IMR-90 (cell line): ENCODE results near the gene NELFCD. TPM values are rescaled to one million over a fixed set of nuclear protein-coding genes. Genes with fewer than 3 reads are reported as not detected.

Experiments used
- ATAC-seq: fragments of 200-7000 bp; cut with Tn5 transposase; 2 replicates; pipeline ENCODE4 v1.9.1; 2020; ENCODE audit warnings: low read depth, mild to moderate bottlenecking, moderate library complexity
- BruUV-seq: library from RNA; stranded (reverse); fragments of 400-500 nt; replicated peaks from 2 replicates; lab custom pipeline; 2021; lab: Mats Ljungman, UMichigan
- CTCF ChIA-PET: fragments of 300-600 bp; formaldehyde crosslinking; extraction: SDS; loops from one replicate; lab custom pipeline; 2021; ENCODE audit warnings: antibody characterized with exemption; lab: Yijun Ruan, JAX
- POLR2A ChIA-PET: fragments of 300-600 bp; sonication (Branson Sonifier 250); formaldehyde crosslinking; loops from one replicate; lab custom pipeline; 2022; ENCODE audit warnings: antibody characterized with exemption; ENCODE audit not compliant: unreplicated experiment; lab: Charles Lee
- DNase-seq: peaks from one replicate; pipeline ENCODE4 v3.0.0; 2013
- H2AFZ ChIP-seq: replicated peaks from 2 replicates; pipeline ENCODE3; 2013; ENCODE audit warnings: low read length, mild to moderate bottlenecking; ENCODE audit not compliant: poor library complexity
- H2AK5ac ChIP-seq: 2 replicates; pipeline ENCODE4 v1.6.1; 2013; ENCODE audit warnings: low read depth, low read length, inconsistent platforms
- H2AK9ac ChIP-seq: replicated peaks from 2 replicates; pipeline ENCODE3; 2013; ENCODE audit warnings: mild to moderate bottlenecking, low read depth, low read length, moderate library complexity; ENCODE audit not compliant: poor library complexity
- H2BK120ac ChIP-seq: 2 replicates; pipeline ENCODE4 v1.6.1; 2013; ENCODE audit warnings: low read depth, low read length, inconsistent platforms
- H2BK15ac ChIP-seq: 3 replicates; pipeline ENCODE4 v1.6.1; 2013; ENCODE audit warnings: low read depth, low read length, inconsistent platforms
- H2BK20ac ChIP-seq: 2 replicates; pipeline ENCODE4 v1.6.1; 2013; ENCODE audit warnings: low read depth, mild to moderate bottlenecking, inconsistent platforms, low read length, moderate library complexity
- H2BK5ac ChIP-seq: 2 replicates; pipeline ENCODE4 v1.6.1; 2013; ENCODE audit warnings: mild to moderate bottlenecking, low read depth, low read length, inconsistent platforms; ENCODE audit not compliant: poor library complexity, severe bottlenecking
- H3K14ac ChIP-seq: replicated peaks from 2 replicates; pipeline ENCODE4 v1.6.1; 2013; ENCODE audit warnings: low read depth, low read length, inconsistent platforms
- H3K18ac ChIP-seq: 2 replicates; pipeline ENCODE4 v1.6.1; 2013; ENCODE audit warnings: low read depth, low read length, control low read depth
- H3K23ac ChIP-seq: 2 replicates; pipeline ENCODE4 v1.6.1; 2013; ENCODE audit warnings: low read depth, low read length, inconsistent platforms
- H3K27ac ChIP-seq: 2 replicates; pipeline ENCODE4 v1.5.1; 2013; ENCODE audit warnings: mild to moderate bottlenecking, control low read depth, low read length; ENCODE audit not compliant: insufficient read depth
- H3K27me3 ChIP-seq: 2 replicates; pipeline ENCODE4 v1.6.1; 2013; ENCODE audit warnings: low read length; ENCODE audit not compliant: control insufficient read depth, insufficient read depth
- H3K36me3 ChIP-seq: 2 replicates; pipeline ENCODE4 v1.6.1; 2013; ENCODE audit warnings: low read length, mixed read lengths; ENCODE audit not compliant: control insufficient read depth, insufficient read depth
- H3K4ac ChIP-seq: 2 replicates; pipeline ENCODE4 v1.6.1; 2013; ENCODE audit warnings: low read depth, low read length, inconsistent platforms
- H3K4me1 ChIP-seq: 2 replicates; pipeline ENCODE4 v1.6.1; 2013; ENCODE audit warnings: low read length, mixed read lengths; ENCODE audit not compliant: control insufficient read depth, insufficient read depth
- H3K4me2 ChIP-seq: 2 replicates; pipeline ENCODE4 v1.6.1; 2013; ENCODE audit warnings: low read depth, mild to moderate bottlenecking, control low read depth, low read length, moderate library complexity
- H3K4me3 ChIP-seq: 2 replicates; pipeline ENCODE4 v1.5.1; 2013; ENCODE audit warnings: low read depth, mild to moderate bottlenecking, control low read depth, low read length, moderate library complexity; ENCODE audit not compliant: insufficient read depth
- H3K56ac ChIP-seq: 2 replicates; pipeline ENCODE4 v1.6.1; 2013; ENCODE audit warnings: low read length, inconsistent platforms; ENCODE audit not compliant: insufficient read depth; ENCODE audit errors: extremely low read depth
- H3K79me1 ChIP-seq, 2 experiments: 2 replicates each; pipeline ENCODE4 v1.6.1; 2013; ENCODE audit warnings: low read length in 2 of 2, inconsistent platforms in 1 of 2, low read depth in 1 of 2
- H3K9ac ChIP-seq: 2 replicates; pipeline ENCODE4 v1.6.1; 2013; ENCODE audit warnings: low read depth, low read length, control low read depth
- H3K9me1 ChIP-seq: 2 replicates; pipeline ENCODE4 v1.6.1; 2013; ENCODE audit warnings: low read length, inconsistent platforms; ENCODE audit not compliant: insufficient read depth
- H3K9me3 ChIP-seq: 2 replicates; pipeline ENCODE4 v1.6.1; 2013; ENCODE audit warnings: low read length; ENCODE audit not compliant: control insufficient read depth, insufficient read depth
- H4K20me1 ChIP-seq: 2 replicates; pipeline ENCODE4 v1.6.1; 2013; ENCODE audit warnings: low read length, inconsistent platforms; ENCODE audit not compliant: insufficient read depth
- H4K5ac ChIP-seq: 2 replicates; pipeline ENCODE4 v1.6.1; 2013; ENCODE audit warnings: mild to moderate bottlenecking, low read depth, low read length, control low read depth
- H4K8ac ChIP-seq, 2 experiments: 2 replicates each; pipeline ENCODE4 v1.6.1; 2013; ENCODE audit warnings: low read depth in 2 of 2, low read length in 2 of 2, control low read depth in 1 of 2, inconsistent platforms in 1 of 2
- H4K91ac ChIP-seq: 2 replicates; pipeline ENCODE4 v1.6.1; 2013; ENCODE audit warnings: low read depth, low read length, inconsistent platforms; ENCODE audit not compliant: insufficient read depth
- MXI1 ChIP-seq: IDR thresholded peaks from 2 replicates; pipeline ENCODE4 v1.6.1; 2012; ENCODE audit warnings: low read depth, mild to moderate bottlenecking, low read length, moderate library complexity, borderline replicate concordance
- RFX5 ChIP-seq: IDR thresholded peaks from 2 replicates; pipeline ENCODE4 v1.8.0; 2012; ENCODE audit warnings: low read depth, mild to moderate bottlenecking, low read length, moderate library complexity
- SMC3 ChIP-seq: fragments of 150-350 bp; IDR thresholded peaks from 2 replicates; pipeline ENCODE4 v1.6.1; 2016; ENCODE audit warnings: low read depth, mild to moderate bottlenecking, antibody characterized with exemption, low read length, moderate library complexity
- WGBS, 2 experiments: methylation state at CpG; one replicate each; pipeline versions ENCODE4 v1.1.5 to v1.1.7; 2013; ENCODE audit warnings: missing lambda C conversion rate in 2 of 2; ENCODE audit not compliant: insufficient read length in 1 of 2; ENCODE audit errors: extremely low coverage in 2 of 2; 5-methylcytosine and 5-hydroxymethylcytosine counted together
- dilution Hi-C: fragments of 300-500 bp; cut with HindIII; formaldehyde crosslinking; loops from one replicate; pipeline ENCODE4 v1.14.3; 2018; ENCODE audit warnings: low sequenced_read_pairs; ENCODE audit not compliant: unreplicated experiment
- in situ Hi-C: fragments of 300-500 bp; cut with MboI; formaldehyde crosslinking; loops from 3 replicates; pipeline ENCODE4 v1.14.3; 2019; ENCODE audit warnings: low sequenced_read_pairs, inconsistent platforms, mixed read lengths
- intact Hi-C: fragments of 100-400 bp; cut with micrococcal nuclease; formaldehyde crosslinking; loops from 2 replicates; pipeline ENCODE4 v1.10.0; 2022
- polyA plus RNA-seq, 3 experiments: library from polyadenylated mRNA; depleted of rRNA; stranded (reverse); fragments of >200 nt; gene quantifications; 2 replicates each; pipeline ENCODE4 v1.2.3, GENCODE V29; 2012; ENCODE audit warnings: low replicate concordance in 1 of 3
- total RNA-seq: library from RNA; depleted of rRNA; stranded (reverse); fragments of >200 nt; gene quantifications from 2 replicates; pipeline ENCODE4 v1.2.3, GENCODE V29; 2012

Gene NELFCD
- total and polyA plus RNA-seq, 2 of the 4 experiments (the other 2 are of a cell fraction), result 88.9 to 94.1 TPM

GRCh38 chr20:58994390-58995159 lies 13.5 kb downstream of the NELFCD start:
- no peaks in the 10 kb centered on the region for H3K9me3 ChIP-seq
- peaks cover 63% of the 10 kb centered on the region for H3K36me3 ChIP-seq
- no peak overlapping the region for H3K14ac ChIP-seq
- H2AFZ ChIP-seq, result no peak overlapping the region
- no peak for TF ChIP-seq SMC3
- no peak for TF ChIP-seq MXI1
- no peak for TF ChIP-seq RFX5
- ChIA-PET POLR2A (interaction anchor here (0.7 kb wide), 1 partner anchor 25 kb away, joined by 21 read pairs; the partner anchor contains the start of gene TUBB1), CTCF (interaction anchor here (1.2 kb wide), 1 partner anchor 12 kb away, joined by 3 read pairs; no protein-coding TSS in a partner anchor)
- no peak overlapping the region for H3K27ac ChIP-seq
- in situ Hi-C loops, result no loop called here
- H4K5ac ChIP-seq, result no peak overlapping the region
- no peak overlapping the region for H4K91ac ChIP-seq
- H2BK20ac ChIP-seq, result no peak overlapping the region
- no peak overlapping the region for H3K4me3 ChIP-seq
- ATAC-seq (no peak), DNase-seq (no peak)
- H4K8ac ChIP-seq, result no peak overlapping the region
- H3K9ac ChIP-seq, result no peak overlapping the region
- no peak overlapping the region for H3K4ac ChIP-seq
- H3K4me1 ChIP-seq, result peaks cover 6% of the 10 kb centered on the region; the same call in 1 of the 2 replicates
- H3K23ac ChIP-seq, result no peak overlapping the region
- H2AK9ac ChIP-seq, result no peak overlapping the region
- no peak overlapping the region for H2BK5ac ChIP-seq
- dilution Hi-C loops, result no loop called here
- no peak overlapping the region for H2BK15ac ChIP-seq
- 73% methylated on average over 3 of the region's 17 CpGs; no CpG with 5 or more reads in 1 of the 2 experiments for WGBS, 2 experiments
- H2AK5ac ChIP-seq, result no peak overlapping the region
- H3K9me1 ChIP-seq, result peaks cover 19% of the 10 kb centered on the region
- TSS peak; percentile 72 for BruUV-seq
- H3K27me3 ChIP-seq, result no peaks in the 10 kb centered on the region
- no peak overlapping the region for H3K18ac ChIP-seq
- peaks cover 17 to 41% of the 10 kb centered on the region in 2 experiments for H3K79me1 ChIP-seq
- intact Hi-C loops, result no loop called here
- no peak overlapping the region for H3K56ac ChIP-seq
- H4K20me1 ChIP-seq, result peaks cover 15% of the 10 kb centered on the region
- H2BK120ac ChIP-seq, result no peak overlapping the region
- no peak overlapping the region for H3K4me2 ChIP-seq
